Colon (tissue), 2 donors: ENCODE results near the gene NEK11.
"Not testable (repeated sequence)": the region's sequence is repeated elsewhere in the genome, so short reads cannot be mapped to it uniquely, and the experiment has no call there.

Source experiments
- FAIRE-seq: peaks from 2 replicates; lab custom pipeline; 2012; peaks lifted over from hg19 to GRCh38; lab: Jason Lieb, UNC
- donor health status: control.
- donor health status: control.

Gene NEK11

DNA sequence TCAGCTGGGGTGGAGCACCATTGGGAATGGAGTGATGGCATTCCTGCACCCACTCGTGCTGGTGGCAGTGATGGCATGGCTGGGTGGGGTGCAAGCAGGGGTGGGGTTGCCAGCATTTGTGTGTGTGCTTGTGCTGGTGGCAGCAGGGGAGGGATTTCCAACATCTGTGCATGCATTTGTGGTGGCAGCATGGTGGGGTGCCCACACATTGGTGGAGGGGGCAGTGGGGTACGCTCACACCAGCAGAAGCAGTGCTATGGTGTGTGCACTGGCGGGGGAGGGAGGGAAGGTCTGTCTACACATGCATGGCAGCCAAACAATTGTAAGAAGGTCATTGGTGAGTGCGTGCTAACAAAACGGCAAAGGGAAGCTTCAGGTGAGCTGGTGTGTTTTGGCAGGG is 278.2 kb downstream of the NEK11 start:
- no peak for FAIRE-seq

GRCh38 chr3:131306242-131306641 is 279.6 kb downstream of the NEK11 start:
- no peak for FAIRE-seq

DNA sequence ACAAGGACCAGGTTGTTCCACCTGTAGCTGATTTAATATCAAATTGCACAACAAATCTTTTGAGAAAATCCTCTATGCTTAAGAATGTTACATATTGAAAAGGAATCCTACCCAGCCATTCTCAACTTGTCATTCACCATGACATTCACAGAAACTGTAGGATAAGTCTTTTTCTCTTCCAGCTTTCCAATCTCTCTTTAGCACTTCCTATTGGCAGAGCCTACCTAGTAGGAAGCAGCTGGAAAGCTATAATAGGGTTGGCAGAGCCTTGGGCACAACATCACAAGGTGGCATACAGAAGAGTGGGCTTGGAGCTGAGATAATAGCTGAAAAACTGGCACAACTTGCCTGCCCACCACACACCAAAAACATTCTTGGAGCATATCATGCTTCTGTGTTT is 287.6 kb downstream of the NEK11 start:
- no peak for FAIRE-seq

DNA sequence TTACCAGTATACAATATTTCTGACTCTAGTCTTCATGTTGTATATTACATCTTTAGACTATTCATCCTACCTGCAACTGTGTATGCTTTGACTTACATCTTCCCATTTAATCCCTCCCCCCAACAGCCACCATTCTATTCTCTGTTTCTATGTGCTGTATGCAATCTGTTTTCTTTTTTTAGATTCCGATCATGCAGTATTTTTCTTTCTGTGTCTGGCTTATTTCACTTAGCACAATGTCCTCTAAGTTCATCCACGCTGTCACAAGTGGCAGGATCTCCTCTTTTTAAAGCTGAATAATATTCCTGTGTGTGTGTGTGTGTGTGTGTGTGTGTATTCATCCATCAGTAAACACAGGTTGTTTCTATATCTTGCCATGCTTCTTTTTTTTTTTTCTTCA is 288.5 kb downstream of the NEK11 start:
- FAIRE-seq: no peak

DNA sequence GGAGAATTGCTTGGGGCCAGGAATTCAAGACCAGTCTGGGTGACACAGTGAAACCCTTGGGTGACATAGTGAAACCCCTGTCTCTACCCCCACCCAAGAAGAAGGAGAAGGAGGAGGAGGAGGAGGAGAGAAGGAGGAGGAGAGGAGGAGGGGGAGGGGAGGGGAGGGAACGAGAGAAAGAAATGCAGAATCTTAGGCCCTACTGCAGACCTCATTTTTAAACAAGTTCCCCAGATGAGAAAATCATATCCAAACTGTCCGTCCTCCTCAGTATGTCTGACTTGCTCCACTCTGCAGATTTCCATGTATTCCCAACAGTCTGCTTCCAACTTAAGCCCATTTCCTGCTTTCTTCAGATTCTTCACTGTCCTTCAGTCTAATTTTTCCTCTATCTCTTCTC is 291.0 kb downstream of the NEK11 start:
- FAIRE-seq: no peak

DNA sequence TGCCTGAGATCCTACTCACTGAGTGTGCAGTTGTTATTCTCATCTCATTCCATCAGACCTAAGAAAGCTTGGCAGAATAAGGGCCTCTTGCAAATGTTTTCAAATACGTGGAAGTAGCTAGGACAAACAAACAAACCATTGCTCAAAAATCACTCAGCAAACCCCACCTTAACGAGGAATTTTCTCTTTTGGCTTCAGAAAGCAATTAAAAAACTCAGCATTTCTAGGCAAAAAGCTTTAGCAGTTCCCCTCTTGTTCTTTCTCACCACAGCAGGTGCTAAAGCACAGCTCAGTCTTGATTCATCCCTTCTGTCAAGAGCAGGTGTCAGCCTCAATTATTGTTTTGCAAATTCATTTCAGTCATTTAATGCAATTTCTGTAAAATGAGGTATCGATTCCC is 296.3 kb downstream of the NEK11 start:
- no peak for FAIRE-seq

- FAIRE-seq: no peak
Measured at GRCh38 chr3:131323792-131324191, 297.1 kb downstream of the NEK11 start.

GRCh38 chr3:131324923-131325322 is 298.2 kb downstream of the NEK11 start:
- FAIRE-seq: no peak

DNA sequence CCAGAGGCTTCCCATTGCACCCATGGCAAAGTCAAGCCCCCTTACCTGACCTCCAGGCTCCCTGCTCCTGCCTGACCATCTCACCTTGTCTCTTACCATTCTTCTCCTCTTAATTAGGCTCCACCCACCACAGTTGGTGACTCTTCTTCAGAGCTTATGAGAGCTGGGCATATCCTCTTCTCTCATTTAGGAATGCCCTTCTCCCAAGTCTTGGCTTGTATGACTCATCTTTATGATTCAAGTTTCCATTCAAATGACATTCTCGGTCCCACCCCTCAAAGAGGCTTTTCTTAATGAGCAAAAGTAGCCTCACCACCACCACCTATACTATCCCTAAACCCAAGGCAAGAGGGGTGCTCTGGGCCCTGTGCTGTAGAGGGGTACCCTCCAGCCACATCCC is 299.6 kb downstream of the NEK11 start:
- no peak for FAIRE-seq

- FAIRE-seq: no peak
Measured at GRCh38 chr3:131328721-131329120, 302.0 kb downstream of the NEK11 start.

DNA sequence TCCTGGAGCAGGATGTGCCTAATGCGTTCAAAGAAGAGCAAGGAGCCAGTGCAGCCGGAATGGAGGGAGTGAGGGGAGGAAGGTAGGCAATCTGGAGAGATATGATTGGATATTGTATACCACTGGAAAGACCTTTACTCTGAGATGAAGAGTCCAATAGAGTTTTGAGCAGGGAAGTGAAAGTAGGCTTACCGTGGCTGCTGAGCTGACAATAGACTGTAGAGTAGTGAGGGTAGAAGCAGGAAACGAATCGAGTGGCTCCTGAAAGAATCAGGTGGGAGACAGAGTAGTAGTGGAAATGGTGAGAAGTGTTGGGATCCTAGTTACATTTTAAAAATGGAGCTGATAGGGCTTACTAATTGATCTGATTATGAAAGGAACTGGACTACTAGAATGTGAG is 303.1 kb downstream of the NEK11 start:
- no peak for FAIRE-seq

DNA sequence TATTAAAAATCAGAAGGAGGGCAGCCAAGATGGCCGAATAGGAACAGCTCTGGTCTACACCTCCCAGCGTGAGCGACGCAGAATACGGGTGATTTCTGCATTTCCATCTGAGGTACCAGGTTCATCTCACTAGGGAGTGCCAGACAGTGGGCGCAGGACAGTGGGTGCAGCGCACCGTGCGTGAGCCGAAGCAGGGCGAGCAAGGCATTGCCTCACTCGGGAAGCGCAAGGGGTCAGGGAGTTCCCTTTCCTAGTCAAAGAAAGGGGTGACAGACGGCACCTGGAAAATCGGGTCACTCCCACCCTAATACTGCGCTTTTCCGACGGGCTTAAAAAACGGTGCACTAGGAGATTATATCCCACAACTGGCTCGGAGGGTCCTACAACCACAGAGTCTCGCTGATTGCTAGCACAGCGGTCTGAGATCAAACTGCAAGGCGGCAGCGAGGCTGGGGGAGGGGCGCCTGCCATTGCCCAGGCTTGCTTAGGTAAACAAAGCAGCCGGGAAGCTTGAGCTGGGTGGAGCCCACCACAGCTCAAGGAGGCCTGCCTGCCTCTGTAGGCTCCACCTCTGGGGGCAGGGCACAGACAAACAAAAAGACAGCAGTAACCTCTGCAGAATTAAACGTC is 304.9 kb downstream of the NEK11 start:
- not testable (repeated sequence) for FAIRE-seq

DNA sequence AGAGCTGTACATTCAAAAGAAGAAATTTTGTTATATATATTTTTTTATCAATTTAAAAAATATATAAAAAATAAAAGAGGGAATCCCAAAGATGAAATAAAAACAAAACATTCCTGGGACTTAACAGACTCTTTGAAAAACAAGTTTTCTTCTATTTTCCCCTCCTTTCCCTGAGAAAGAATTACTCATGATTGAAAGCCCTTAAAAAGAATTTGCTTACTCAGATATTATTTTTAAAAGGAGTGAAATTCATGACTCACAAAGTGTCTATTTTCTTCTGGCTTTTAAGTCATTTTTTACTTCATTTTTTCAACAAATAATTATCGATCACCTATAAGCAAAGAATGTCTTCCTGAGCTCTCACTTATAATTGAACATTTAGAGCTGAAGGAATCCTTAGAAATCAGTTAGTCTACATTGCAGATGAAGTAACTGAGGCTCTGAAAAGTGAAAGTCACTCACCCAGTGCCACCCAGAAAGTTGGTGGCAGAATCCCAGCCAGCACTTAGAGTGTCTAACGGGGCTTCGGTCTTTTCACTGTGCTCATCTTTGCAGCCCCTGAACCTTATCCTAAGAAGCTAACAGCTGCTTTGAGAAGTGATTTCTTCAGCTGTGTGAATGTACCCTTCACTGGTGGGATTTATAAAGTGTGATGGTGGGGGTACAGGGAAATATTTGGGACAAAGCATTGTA is 312.4 kb downstream of the NEK11 start:
- FAIRE-seq: no peak

- peak; percentile 45 for FAIRE-seq
Measured at GRCh38 chr3:131341761-131342160, 315.1 kb downstream of the NEK11 start.

GRCh38 chr3:131348911-131349310 is 322.2 kb downstream of the NEK11 start:
- FAIRE-seq: no peak

DNA sequence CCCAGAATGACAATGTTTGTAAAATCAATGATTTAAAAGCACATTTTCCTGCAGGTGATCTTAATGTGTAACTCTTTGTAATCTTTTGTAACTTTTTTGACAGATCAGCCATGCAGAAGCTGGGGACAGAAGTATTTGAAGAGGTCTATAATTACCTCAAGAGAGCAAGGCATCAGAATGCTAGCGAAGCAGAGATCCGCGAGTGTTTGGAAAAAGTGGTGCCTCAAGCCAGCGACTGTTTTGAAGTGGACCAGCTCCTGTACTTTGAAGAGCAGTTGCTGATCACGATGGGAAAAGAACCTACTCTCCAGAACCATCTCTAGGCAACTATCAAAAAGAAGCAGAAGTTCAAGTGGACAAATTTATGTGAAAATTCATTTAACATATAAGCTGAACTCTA is 322.8 kb downstream of the NEK11 start:
- FAIRE-seq: no peak

- FAIRE-seq: no peak
Measured at GRCh38 chr3:131349946-131350347, 323.3 kb downstream of the NEK11 start.

DNA sequence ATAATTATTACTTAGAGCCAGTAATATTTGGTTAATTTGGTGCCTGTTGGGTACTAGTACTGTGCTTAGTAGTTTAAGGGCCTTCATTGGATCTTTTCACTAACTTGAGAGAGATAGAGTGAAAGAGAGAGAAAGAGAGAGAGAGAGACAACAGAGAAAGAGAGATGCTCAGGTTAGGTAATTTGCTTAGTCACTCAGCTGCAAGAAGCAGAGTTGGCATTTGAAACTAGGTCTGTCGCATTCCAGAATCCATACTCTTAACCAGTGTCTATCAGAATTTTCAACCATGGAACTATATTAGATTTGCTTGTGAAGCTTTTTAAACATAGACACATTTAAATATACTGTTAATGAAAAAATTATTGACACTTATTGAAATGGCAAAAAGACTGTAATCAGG is 323.8 kb downstream of the NEK11 start:
- no peak for FAIRE-seq

DNA sequence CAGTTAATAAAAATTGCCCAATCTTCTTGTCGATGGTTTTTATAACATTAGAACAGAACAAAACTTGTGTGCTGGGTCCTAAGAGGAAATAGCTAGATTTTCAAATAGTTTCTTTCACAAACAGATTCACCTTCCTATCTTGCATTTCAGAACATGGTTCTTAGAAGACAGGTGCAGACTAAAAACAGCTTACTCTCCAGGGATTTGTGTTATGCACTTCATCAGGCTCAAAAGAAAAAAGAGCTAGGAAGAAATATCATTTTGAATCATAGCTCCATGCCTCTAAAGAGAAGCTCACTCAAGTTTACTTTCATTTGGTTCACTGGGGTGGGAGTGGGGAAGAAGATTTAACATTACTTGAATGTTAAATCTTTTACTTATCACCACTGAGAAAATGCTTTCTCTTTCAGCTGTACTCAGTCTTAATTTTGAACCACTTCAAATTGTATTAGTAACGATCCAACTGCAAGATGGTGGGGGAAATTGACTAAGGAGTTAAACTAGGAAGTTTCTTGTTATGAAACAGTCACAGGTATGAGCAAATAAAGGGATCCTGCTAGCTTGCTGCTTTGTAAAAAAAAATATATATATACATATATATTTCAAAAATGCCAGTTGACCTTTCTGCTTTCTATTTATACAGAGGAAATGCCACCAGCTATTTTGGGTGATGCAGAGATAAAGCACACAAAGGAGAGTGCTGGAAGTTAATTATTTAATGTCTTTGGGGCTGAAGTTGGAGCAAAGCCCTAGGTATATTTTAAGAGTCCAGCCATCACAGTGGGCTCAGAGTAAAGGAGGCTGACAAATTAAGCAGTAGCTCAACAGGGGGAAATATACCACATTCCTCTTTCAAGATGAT is 326.6 kb downstream of the NEK11 start:
- no peak for FAIRE-seq

GRCh38 chr3:131353986-131354385 is 327.3 kb downstream of the NEK11 start:
- no peak for FAIRE-seq

DNA sequence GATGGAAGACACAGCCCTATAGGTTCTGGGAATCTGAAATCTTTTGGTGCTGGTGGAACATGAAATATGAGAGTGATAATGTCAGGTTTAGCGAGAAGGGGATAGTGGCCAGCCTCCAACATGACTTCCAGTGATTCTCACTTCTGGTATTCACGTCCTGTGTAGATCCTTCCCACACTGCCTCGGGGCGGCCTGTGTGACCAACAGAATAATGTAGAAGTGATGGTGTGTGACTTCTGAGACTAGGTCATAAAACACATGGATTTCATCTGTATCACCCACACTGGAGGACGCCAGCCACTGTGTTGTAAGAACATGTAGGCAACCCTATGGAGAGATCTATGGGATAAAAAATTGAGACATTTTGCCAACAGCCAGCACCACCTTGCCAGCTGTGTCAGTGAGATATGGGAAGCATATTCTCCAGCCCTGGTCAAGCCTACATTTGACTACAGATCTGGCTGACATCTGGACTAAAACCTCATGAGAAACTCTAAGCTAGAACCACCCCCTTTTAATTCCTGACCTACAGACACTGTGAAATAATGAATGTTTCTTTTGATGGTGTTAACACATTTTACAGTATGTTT is 329.4 kb downstream of the NEK11 start:
- no peak for FAIRE-seq

DNA sequence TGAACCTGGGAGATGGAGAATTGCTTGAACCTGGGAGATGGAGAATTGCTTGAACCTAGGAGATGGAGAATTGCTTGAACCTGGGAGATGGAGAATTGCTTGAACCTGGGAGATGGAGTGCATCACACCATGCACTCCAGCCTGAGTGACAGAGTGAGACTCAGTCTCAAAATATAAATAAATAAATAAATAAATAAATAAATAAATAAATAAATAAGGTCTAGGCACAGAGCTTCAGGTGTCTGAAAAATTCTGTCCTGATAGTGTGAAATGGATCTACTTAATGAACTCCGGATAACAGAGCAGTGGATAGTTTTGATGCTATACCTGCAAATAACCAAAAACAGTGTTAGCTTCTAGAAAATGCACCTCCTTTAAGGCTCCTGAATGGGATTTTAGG is 330.6 kb downstream of the NEK11 start:
- no peak for FAIRE-seq

DNA sequence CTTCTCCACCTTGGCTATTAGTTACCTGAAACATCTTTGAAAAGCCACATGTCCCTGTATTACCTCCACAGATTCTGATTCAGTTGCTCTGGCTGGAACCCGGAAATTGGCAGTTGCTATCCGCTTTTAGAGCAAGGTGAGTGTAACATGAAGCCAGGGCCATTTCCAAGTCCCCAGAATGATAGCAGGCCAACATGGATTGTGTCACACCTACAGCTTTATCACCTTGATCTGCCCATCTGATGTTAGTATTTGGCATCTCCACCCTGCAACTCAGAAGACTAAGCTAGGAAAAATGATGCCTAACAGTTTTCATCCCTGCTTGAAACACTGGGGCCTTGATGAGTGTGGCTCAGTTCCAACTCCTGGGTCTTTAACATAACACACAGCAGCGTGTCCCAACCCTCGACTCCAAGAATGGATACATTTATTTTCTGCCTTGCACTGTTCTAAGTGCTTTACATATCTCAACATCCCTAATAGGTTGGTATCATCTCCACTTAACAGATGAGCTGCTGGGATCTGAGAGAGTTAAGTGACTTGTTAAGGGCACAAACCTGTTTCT is 333.6 kb downstream of the NEK11 start:
- no peak for FAIRE-seq
